Right ventricle myocardium superior (tissue), 1 donor: ENCODE measurements around the gene SESN3. TPM values are rescaled to one million over a fixed set of nuclear protein-coding genes. Genes with fewer than 3 reads are reported as not detected.
"Not testable (repeated sequence)": the region's sequence is repeated elsewhere in the genome, so short reads cannot be mapped to it uniquely, and the experiment has no call there.

Experiments used
- ATAC-seq: fragments of 200-7000 bp; cut with Tn5 transposase; one replicate; pipeline ENCODE4 v1.9.1; 2020; ENCODE audit warnings: mild to moderate bottlenecking; ENCODE audit not compliant: poor library complexity
- DNase-seq: peaks from one replicate; pipeline ENCODE4 v3.0.0-alpha.2; 2020
- intact Hi-C: fragments of 100-400 bp; cut with DNase I; formaldehyde crosslinking; loops from one replicate; pipeline ENCODE4 v1.11.2; 2022
- long read RNA-seq: library from polyadenylated mRNA; unstranded; transcript quantifications from one replicate; pipeline ENCODE4 v2.0.0, GENCODE V29; 2021
- total RNA-seq: library from RNA; stranded (reverse); fragmentation: NEBNext Ultra II Directional; extraction: Animal tissue kit (Norgen Biotek cat#: 25700); gene quantifications from one replicate; pipeline ENCODE4 v1.2.1, GENCODE V29; 2021
- donor health status: DM: no; HTN: yes; CAD: no; lungs with severe emphysema.

SESN3 gene
- 4.8 TPM for total RNA-seq
- long read RNA-seq = 0 reads

- intact Hi-C loops = no loop called here
- DNase-seq (peak; percentile 99), ATAC-seq (peak; percentile 98)
These were observed at the start of gene SESN3 for GRCh38 chr11:95231127-95231880. Gene SESN3, minus strand, starts transcription at chr11:95231202. Its CDS starts 342 bp downstream, at chr11:95230860.

GRCh38 chr11:95279921-95280868 is 49.2 kb upstream of the SESN3 start:
- ATAC-seq (peak; percentile 52), DNase-seq (no peak)

GRCh38 chr11:95277868-95278267 is 46.9 kb upstream of the SESN3 start:
- intact Hi-C loops = no loop called here
- no peak for DNase-seq
- no peak for ATAC-seq

More at GRCh38 chr11:95279921-95280868, 49.2 kb upstream of the SESN3 start:
- intact Hi-C loops = no loop called here

GRCh38 chr11:95276139-95276538 is 45.1 kb upstream of the SESN3 start:
- intact Hi-C loops = no loop called here
- ATAC-seq = no peak
- no peak for DNase-seq

- intact Hi-C loops, DNase-seq, ATAC-seq: not testable (repeated sequence)
These were observed 42.6 kb upstream of the SESN3 start for GRCh38 chr11:95273618-95274017.

- ATAC-seq = no peak
- no peak for DNase-seq
- intact Hi-C loops = no loop called here
These were observed 38.2 kb upstream of the SESN3 start for GRCh38 chr11:95269036-95269819.

GRCh38 chr11:95268391-95268790 is 37.4 kb upstream of the SESN3 start:
- DNase-seq (no peak), ATAC-seq (no peak)
- intact Hi-C loops = no loop called here

- no peak for DNase-seq
- ATAC-seq = no peak
- intact Hi-C loops = no loop called here
These were observed 36.7 kb upstream of the SESN3 start for GRCh38 chr11:95267601-95268213.

GRCh38 chr11:95266751-95267374 is 35.9 kb upstream of the SESN3 start:
- ATAC-seq = peak; percentile 48
- intact Hi-C loops = no loop called here
- DNase-seq = no peak

GRCh38 chr11:95264881-95265280 is 33.9 kb upstream of the SESN3 start:
- intact Hi-C loops = no loop called here
- DNase-seq (no peak), ATAC-seq (no peak)

- ATAC-seq (no peak), DNase-seq (no peak)
- intact Hi-C loops = no loop called here
These were observed 32.2 kb upstream of the SESN3 start for GRCh38 chr11:95262994-95263765.

GRCh38 chr11:95257456-95257971 is 26.5 kb upstream of the SESN3 start:
- ATAC-seq = no peak
- DNase-seq = no peak
- intact Hi-C loops = no loop called here

- DNase-seq (no peak), ATAC-seq (peak; percentile 33)
- intact Hi-C loops = no loop called here
These were observed 25.3 kb upstream of the SESN3 start for GRCh38 chr11:95256321-95256779.

GRCh38 chr11:95255251-95256145 is 24.5 kb upstream of the SESN3 start:
- intact Hi-C loops = no loop called here
- DNase-seq (no peak), ATAC-seq (no peak)

GRCh38 chr11:95254716-95255115 is 23.7 kb upstream of the SESN3 start:
- intact Hi-C loops = no loop called here
- DNase-seq = no peak
- ATAC-seq = no peak

- intact Hi-C loops = no loop called here
- peak; percentile 98 for ATAC-seq
- DNase-seq = peak; percentile 73
These were observed 23.2 kb upstream of the SESN3 start for GRCh38 chr11:95254131-95254704.
